Measurements from ENCODE around the gene NHP2.

NHP2 gene

DNA sequence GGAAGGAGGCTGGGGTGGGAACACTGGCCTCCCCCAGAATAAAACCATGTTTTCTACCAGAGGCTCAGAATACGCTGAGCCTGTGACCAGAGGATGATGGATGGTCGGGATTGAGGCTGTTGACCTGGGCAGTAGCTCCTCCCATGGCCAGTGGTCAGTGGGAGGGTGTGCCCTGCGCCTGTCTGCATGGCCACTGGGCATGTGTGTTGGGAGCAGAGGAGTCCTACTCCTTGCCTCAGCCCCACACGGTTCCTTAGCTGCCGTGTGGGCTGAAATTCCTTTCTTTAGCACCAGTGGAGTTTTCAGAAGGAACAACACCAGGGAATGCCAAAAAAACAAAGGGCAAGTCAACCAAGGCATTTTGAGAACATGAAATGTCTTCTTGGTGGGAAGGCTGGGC is 31.3 kb downstream of the NHP2 start:
- peak overlapping the region; percentile 30 for H3K27ac ChIP-seq
- TF ChIP-seq, protein P1, sequence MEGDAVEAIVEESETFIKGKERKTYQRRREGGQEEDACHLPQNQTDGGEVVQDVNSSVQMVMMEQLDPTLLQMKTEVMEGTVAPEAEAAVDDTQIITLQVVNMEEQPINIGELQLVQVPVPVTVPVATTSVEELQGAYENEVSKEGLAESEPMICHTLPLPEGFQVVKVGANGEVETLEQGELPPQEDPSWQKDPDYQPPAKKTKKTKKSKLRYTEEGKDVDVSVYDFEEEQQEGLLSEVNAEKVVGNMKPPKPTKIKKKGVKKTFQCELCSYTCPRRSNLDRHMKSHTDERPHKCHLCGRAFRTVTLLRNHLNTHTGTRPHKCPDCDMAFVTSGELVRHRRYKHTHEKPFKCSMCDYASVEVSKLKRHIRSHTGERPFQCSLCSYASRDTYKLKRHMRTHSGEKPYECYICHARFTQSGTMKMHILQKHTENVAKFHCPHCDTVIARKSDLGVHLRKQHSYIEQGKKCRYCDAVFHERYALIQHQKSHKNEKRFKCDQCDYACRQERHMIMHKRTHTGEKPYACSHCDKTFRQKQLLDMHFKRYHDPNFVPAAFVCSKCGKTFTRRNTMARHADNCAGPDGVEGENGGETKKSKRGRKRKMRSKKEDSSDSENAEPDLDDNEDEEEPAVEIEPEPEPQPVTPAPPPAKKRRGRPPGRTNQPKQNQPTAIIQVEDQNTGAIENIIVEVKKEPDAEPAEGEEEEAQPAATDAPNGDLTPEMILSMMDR (conservative IDR thresholded peaks at IDR 0.05; ENCODE audit: low read depth), result no peak
- DNase-seq (ENCODE audit: low spot score), result no peak
- POLR2A ChIA-PET (ENCODE audit: low non-redundant PET), result interaction anchor here (1.8 kb wide), 1 partner anchor 9 kb away, joined by 8 read pairs; the partner anchor contains the start of gene RMND5B
- CTCF ChIA-PET, result interaction anchor here (1.1 to 5.8 kb wide), 3 partner anchors 17 to 47 kb away, joined by 4 to 50 read pairs (median 6); no protein-coding TSS in a partner anchor

- no peak for DNase-seq (ENCODE audit: low spot score)
- POLR2A ChIA-PET (ENCODE audit: low non-redundant PET), result interaction anchor here (1.0 to 1.8 kb wide), 2 partner anchors 10 to 11 kb away, joined by 3 to 8 read pairs; partner anchors contain the start of gene RMND5B
- CTCF ChIA-PET, result interaction anchor here (0.6 to 5.8 kb wide), 8 partner anchors 15 to 712 kb away, joined by 3 to 50 read pairs (median 6); no protein-coding TSS in a partner anchor
- H3K27ac ChIP-seq, result peak overlapping the region; percentile 30; the same call in 1 of the 2 replicates
- TF ChIP-seq, protein P1 (conservative IDR thresholded peaks at IDR 0.05; ENCODE audit: low read depth), result no peak
Observed at GRCh38 chr5:178121391-178122276, 32.1 kb downstream of the NHP2 start.

DNA sequence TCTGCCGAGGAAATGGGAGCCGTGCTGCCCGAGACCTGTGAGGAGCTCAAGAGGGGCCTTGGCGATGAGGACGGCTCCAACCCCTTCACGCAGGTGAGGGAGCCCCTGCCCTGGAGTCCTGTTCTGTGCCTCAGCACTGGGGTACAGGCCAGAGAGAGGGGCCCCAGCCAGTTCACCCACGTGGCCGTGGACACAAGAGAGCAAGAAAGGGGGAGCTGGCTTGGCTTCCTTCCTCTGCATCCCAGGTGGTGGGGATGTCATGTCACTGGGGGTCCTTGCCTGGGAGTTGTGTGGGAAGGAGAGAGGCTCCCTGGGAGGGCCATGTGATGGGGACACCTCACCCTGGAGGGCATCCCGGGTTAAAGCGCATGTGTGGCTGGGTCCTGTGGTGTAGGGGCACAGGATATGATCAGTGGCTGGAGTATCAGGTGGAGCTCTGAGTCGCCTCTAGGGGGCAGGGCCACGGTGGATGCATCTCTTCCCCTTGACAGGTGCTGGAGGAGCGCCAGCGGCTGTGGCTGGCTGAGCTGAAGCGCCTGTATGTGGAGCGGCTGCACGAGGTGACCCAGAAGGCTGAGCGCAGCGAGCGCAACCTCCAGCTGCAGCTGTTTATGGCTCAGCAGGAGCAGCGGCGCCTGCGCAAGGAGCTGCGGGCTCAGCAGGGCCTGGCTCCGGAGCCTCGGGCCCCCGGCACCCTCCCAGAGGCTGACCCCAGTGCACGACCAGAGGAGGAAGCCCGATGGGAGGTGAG is 32.9 kb downstream of the NHP2 start:
- no peak overlapping the region for H3K27ac ChIP-seq
- ChIA-PET POLR2A (ENCODE audit: low non-redundant PET) (interaction anchor here (1.0 to 1.8 kb wide), 2 partner anchors 10 to 11 kb away, joined by 3 to 8 read pairs; partner anchors contain the start of gene RMND5B), CTCF (interaction anchor here (0.5 to 5.8 kb wide), 11 partner anchors 10 to 711 kb away, joined by 3 to 50 read pairs (median 4); no protein-coding TSS in a partner anchor)
- peak; percentile 53 for DNase-seq (ENCODE audit: low spot score)
- TF ChIP-seq, protein P1 (conservative IDR thresholded peaks at IDR 0.05; ENCODE audit: low read depth), result peak; percentile 53

DNA sequence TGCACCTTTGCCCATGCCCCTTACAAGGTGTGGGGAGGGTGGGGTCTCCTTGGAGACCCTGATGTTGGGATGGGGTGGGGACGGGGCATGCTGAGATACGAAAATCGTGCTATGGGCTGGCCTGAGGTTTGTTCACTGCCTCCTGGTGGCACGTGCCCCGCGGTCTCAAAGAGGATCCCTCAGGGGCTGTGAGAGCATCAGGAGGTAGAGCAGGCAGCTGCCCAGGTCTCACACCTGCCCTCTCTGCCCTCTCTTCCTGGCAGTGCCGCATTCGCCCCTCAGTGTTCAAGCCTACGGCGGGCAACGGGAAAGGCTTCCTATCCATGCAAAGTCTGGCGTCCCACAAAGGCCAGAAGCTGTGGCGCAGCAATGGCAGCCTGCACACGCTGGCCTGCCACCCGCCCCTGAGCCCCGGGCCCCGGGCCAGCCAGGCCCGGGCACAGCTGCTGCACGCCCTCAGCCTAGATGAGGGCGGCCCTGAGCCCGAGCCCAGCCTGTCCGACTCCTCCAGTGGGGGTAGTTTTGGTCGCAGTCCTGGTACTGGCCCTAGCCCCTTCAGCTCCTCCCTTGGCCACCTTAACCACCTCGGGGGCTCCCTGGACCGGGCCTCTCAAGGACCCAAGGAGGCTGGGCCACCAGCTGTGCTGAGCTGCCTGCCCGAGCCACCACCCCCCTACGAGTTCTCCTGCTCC is 33.6 kb downstream of the NHP2 start:
- DNase-seq (ENCODE audit: low spot score), result no peak
- ChIA-PET CTCF (interaction anchor here (0.6 to 5.8 kb wide), 9 partner anchors 9 to 76 kb away, joined by 3 to 50 read pairs (median 5); no protein-coding TSS in a partner anchor), POLR2A (ENCODE audit: low non-redundant PET) (no interaction called here)
- no peak overlapping the region for H3K27ac ChIP-seq
- TF ChIP-seq, protein P1 (conservative IDR thresholded peaks at IDR 0.05; ENCODE audit: low read depth), result no peak

GRCh38 chr5:178117923-178118701 is 35.6 kb downstream of the NHP2 start:
- no peak overlapping the region for H3K27ac ChIP-seq
- DNase-seq (ENCODE audit: low spot score), result no peak
- TF ChIP-seq, protein P1 (conservative IDR thresholded peaks at IDR 0.05; ENCODE audit: low read depth), result no peak
- CTCF ChIA-PET, result interaction anchor here (0.8 to 1.3 kb wide), 2 partner anchors 29 to 43 kb away, joined by 3 to 4 read pairs; no protein-coding TSS in a partner anchor
- POLR2A ChIA-PET (ENCODE audit: low non-redundant PET), result interaction anchor here (0.5 to 0.9 kb wide), 2 partner anchors 11 to 708 kb away, joined by 3 read pairs; no protein-coding TSS in a partner anchor
